HCT116 (cell line): ENCODE results near the gene HAAO.

Experiments used
- SP1 ChIP-seq: IDR thresholded peaks from 2 replicates; pipeline ENCODE4 v1.6.1; 2012; ENCODE audit warnings: low read depth
- TCF7L2 ChIP-seq: IDR thresholded peaks from 2 replicates; pipeline ENCODE4 v1.7.0; 2011; ENCODE audit warnings: borderline replicate concordance, inconsistent platforms; ENCODE audit not compliant: insufficient read depth, insufficient read length; ENCODE audit errors: extremely low read depth
- TF ChIP-seq, protein P1 (sequence below), 3 experiments: fragments of 200-600 bp in 1 of 3; sonication (generic) in 1 of 3; IDR thresholded peaks in 2 of 3; conservative IDR thresholded peaks in 1 of 3; 2 replicates each; pipeline ENCODE4 v1.5.1; 2012 to 2017; ENCODE audit warnings: low read depth in 2 of 3, low read length in 2 of 3, antibody characterized with exemption in 1 of 3, borderline replicate concordance in 1 of 3, control low read depth in 1 of 3, mild to moderate bottlenecking in 1 of 3, mixed read lengths in 1 of 3, mixed run types in 1 of 3, moderate library complexity in 1 of 3; ENCODE audit not compliant: insufficient read depth in 1 of 3
- TF ChIP-seq, protein P2 (sequence below): IDR thresholded peaks from 2 replicates; pipeline ENCODE4 v1.6.1; 2012; ENCODE audit warnings: low read depth

DNA sequence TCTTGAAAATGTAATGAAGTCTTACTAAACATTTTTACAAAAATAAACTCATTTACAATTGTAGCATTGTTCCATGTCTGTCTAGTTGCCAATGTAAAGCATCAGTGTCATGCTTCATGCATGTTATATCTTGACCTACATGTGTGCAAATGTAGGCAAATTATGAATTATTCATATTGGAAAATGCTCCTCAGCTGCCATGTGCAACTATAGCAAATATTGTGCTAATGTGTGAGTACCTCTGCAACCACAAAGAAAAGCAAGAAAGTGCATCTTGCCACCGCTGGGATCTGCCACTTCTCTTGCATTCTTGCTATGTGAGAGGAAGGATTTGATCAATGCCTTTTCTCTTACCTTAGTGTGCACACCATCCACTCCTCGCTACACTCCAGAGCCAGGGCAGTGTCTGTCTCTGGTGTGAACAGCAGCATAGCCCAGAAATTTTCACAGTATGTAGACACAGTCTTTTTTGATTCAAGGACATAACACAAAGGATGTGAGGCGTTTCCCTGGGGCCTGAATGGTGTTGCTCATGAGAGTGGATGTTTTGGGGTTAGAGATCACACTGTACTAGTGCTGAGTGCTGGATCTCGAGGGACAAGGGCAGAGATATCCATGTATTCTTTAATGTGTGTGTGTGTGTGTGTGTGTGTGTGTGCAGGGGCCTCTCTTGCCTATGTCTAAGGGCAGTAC is 47.6 kb upstream of the HAAO start:
- TF ChIP-seq, protein P1, sequence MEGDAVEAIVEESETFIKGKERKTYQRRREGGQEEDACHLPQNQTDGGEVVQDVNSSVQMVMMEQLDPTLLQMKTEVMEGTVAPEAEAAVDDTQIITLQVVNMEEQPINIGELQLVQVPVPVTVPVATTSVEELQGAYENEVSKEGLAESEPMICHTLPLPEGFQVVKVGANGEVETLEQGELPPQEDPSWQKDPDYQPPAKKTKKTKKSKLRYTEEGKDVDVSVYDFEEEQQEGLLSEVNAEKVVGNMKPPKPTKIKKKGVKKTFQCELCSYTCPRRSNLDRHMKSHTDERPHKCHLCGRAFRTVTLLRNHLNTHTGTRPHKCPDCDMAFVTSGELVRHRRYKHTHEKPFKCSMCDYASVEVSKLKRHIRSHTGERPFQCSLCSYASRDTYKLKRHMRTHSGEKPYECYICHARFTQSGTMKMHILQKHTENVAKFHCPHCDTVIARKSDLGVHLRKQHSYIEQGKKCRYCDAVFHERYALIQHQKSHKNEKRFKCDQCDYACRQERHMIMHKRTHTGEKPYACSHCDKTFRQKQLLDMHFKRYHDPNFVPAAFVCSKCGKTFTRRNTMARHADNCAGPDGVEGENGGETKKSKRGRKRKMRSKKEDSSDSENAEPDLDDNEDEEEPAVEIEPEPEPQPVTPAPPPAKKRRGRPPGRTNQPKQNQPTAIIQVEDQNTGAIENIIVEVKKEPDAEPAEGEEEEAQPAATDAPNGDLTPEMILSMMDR (IDR thresholded peaks at IDR 0.05 in 2 of 3, conservative IDR thresholded peaks at IDR 0.05 in 1 of 3; ENCODE audit: borderline replicate concordance in 1 of 3, insufficient read depth in 1 of 3, low read depth in 2 of 3, low read length in 2 of 3) = no peak
- TF ChIP-seq TCF7L2 = no peak
- TF ChIP-seq SP1 = no peak
- TF ChIP-seq, protein P2, sequence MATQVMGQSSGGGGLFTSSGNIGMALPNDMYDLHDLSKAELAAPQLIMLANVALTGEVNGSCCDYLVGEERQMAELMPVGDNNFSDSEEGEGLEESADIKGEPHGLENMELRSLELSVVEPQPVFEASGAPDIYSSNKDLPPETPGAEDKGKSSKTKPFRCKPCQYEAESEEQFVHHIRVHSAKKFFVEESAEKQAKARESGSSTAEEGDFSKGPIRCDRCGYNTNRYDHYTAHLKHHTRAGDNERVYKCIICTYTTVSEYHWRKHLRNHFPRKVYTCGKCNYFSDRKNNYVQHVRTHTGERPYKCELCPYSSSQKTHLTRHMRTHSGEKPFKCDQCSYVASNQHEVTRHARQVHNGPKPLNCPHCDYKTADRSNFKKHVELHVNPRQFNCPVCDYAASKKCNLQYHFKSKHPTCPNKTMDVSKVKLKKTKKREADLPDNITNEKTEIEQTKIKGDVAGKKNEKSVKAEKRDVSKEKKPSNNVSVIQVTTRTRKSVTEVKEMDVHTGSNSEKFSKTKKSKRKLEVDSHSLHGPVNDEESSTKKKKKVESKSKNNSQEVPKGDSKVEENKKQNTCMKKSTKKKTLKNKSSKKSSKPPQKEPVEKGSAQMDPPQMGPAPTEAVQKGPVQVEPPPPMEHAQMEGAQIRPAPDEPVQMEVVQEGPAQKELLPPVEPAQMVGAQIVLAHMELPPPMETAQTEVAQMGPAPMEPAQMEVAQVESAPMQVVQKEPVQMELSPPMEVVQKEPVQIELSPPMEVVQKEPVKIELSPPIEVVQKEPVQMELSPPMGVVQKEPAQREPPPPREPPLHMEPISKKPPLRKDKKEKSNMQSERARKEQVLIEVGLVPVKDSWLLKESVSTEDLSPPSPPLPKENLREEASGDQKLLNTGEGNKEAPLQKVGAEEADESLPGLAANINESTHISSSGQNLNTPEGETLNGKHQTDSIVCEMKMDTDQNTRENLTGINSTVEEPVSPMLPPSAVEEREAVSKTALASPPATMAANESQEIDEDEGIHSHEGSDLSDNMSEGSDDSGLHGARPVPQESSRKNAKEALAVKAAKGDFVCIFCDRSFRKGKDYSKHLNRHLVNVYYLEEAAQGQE = no peak
